ENCODE data around the gene NPAS3.

NPAS3 gene

DNA sequence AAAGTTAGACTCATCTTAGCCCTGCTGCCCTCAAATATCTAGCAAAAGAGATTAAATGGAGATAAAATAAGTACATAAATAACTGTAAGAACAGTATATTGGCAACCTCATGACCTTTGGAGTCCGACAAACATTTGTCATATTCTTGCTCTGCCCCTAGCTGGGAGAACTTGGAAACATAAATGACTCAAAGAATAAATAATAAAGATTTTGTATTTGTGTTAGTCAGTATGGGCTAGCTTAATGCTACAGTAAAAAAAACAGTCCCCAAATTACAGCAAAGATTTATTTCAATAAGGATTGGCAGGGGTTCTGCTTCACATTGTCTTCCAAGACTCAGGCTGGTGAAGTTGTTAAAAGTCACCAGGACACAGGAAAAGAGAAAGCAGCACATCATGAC lies 791.5 kb downstream of the NPAS3 start:
- in situ Hi-C loops (cut with HindIII; ENCODE audit: low sequenced_read_pairs), result no loop called here
- no peak for DNase-seq (ENCODE audit: low read depth)
- TF ChIP-seq CTCF (IDR thresholded peaks at IDR 0.05; ENCODE audit: low read depth, low read length, missing control alignments), result no peak
- H3K4me3 ChIP-seq (ENCODE audit: low read depth, low read length), result no peak overlapping the region

- no peak for DNase-seq (ENCODE audit: low read depth)
- TF ChIP-seq CTCF (IDR thresholded peaks at IDR 0.05; ENCODE audit: low read depth, low read length, missing control alignments), result no peak
- in situ Hi-C loops (cut with HindIII; ENCODE audit: low sequenced_read_pairs), result no loop called here
- H3K4me3 ChIP-seq (ENCODE audit: low read depth, low read length), result no peak overlapping the region
Measured at GRCh38 chr14:33732175-33732574, 793.5 kb downstream of the NPAS3 start.

- TF ChIP-seq CTCF (IDR thresholded peaks at IDR 0.05; ENCODE audit: low read depth, low read length, missing control alignments), result no peak
- H3K4me3 ChIP-seq (ENCODE audit: low read depth, low read length), result no peak overlapping the region
- no peak for DNase-seq (ENCODE audit: low read depth)
- in situ Hi-C loops (cut with HindIII; ENCODE audit: low sequenced_read_pairs), result no loop called here
Measured at GRCh38 chr14:33733310-33733709, 794.6 kb downstream of the NPAS3 start.

- no peak for DNase-seq (ENCODE audit: low read depth)
- TF ChIP-seq CTCF (IDR thresholded peaks at IDR 0.05; ENCODE audit: low read depth, low read length, missing control alignments), result no peak
- no peak overlapping the region for H3K4me3 ChIP-seq (ENCODE audit: low read depth, low read length)
- in situ Hi-C loops (cut with HindIII; ENCODE audit: low sequenced_read_pairs), result no loop called here
Measured at GRCh38 chr14:33733721-33734120, 795.0 kb downstream of the NPAS3 start.

- DNase-seq (ENCODE audit: low read depth), result no peak
- in situ Hi-C loops (cut with HindIII; ENCODE audit: low sequenced_read_pairs), result no loop called here
Measured at GRCh38 chr14:33734387-33734786, 795.7 kb downstream of the NPAS3 start.

DNA sequence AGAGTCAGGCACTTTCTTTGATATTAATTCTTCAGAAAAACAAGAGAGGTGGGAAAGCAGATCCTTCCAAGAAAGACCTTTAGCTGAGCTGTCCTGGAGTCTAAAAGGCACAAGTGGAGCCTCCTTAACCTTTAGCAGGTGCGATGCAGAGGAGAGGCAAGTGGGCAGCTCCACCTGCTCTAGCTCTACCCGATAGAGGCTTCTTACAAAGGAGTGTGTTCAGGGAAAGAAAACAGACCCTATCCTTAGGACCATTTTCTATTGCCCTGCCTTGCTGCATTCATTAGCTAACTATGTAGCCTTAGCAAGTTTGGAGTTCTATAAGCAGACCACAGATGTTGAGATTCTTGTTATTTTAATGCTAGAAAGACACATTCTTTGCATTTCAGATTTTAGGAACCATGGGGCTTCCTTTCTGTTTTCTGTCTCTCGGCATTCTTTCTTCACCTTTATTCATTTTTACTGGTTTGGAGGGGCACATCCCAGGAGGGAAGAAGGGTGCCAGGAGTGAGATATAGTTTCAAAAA lies 797.7 kb downstream of the NPAS3 start:
- no peak for DNase-seq (ENCODE audit: low read depth)
- in situ Hi-C loops (cut with HindIII; ENCODE audit: low sequenced_read_pairs), result no loop called here
- no peak for TF ChIP-seq CTCF (IDR thresholded peaks at IDR 0.05; ENCODE audit: low read depth, low read length, missing control alignments)
- no peak overlapping the region for H3K4me3 ChIP-seq (ENCODE audit: low read depth, low read length)

More at GRCh38 chr14:33734387-33734786, 795.7 kb downstream of the NPAS3 start:
- H3K4me3 ChIP-seq (ENCODE audit: low read depth, low read length), result no peak overlapping the region
- no peak for TF ChIP-seq CTCF (IDR thresholded peaks at IDR 0.05; ENCODE audit: low read depth, low read length, missing control alignments)

GRCh38 chr14:33736979-33737378 lies 798.3 kb downstream of the NPAS3 start:
- in situ Hi-C loops (cut with HindIII; ENCODE audit: low sequenced_read_pairs), result no loop called here
- TF ChIP-seq CTCF (IDR thresholded peaks at IDR 0.05; ENCODE audit: low read depth, low read length, missing control alignments), result no peak

More at GRCh38 chr14:33736979-33737378, 798.3 kb downstream of the NPAS3 start:
- H3K4me3 ChIP-seq (ENCODE audit: low read depth, low read length), result no peak overlapping the region
- no peak for DNase-seq (ENCODE audit: low read depth)

Data from astrocyte of the cerebellum (primary cell).